ENCODE data around the gene PMCH. TPM values are rescaled to one million over a fixed set of nuclear protein-coding genes. Genes with fewer than 3 reads are reported as not detected.

The PMCH gene
- total and polyA plus RNA-seq, 2 of the 13 experiments (the other 11 are each of a cell fraction or from before 2014, with no cell fraction given): not detected

GRCh38 chr12:102169922-102170621 is 27.6 kb downstream of the PMCH start:
- no peak overlapping the region for H3K9ac ChIP-seq (ENCODE audit: insufficient read depth, low read depth, low read length)
- BruUV-seq (replicated peaks): no TSS peak
- no peaks in the 10 kb centered on the region for H3K4me1 ChIP-seq (ENCODE audit: insufficient read depth, low read length)
- DNase-seq (ENCODE audit: low spot score): peak; percentile 9
- no peaks in the 10 kb centered on the region for H3K79me2 ChIP-seq (ENCODE audit: insufficient read depth, low read length)
- in situ Hi-C loops (cut with HindIII; ENCODE audit: extremely low pct_ligation_motif_present, low pct_unique_long_range_greater_than_20kb) (no loop called here), intact Hi-C loops (cut with micrococcal nuclease; ENCODE audit: unreplicated experiment) (loop anchor here (1.0 to 2.0 kb wide), 3 partner anchors 231 to 373 kb away; no protein-coding TSS in a partner anchor)
- no peaks in the 10 kb centered on the region; a peak in 1 of 5 replicates for H3K36me3 ChIP-seq (replicated peaks in 1 of 2; ENCODE audit: control insufficient read depth in 1 of 2, insufficient read depth in 2 of 2, low read length in 2 of 2)
- TF ChIP-seq NFKB2 (CRISPR knock-in tag; IDR thresholded peaks at IDR 0.05; ENCODE audit: borderline replicate concordance) (no peak), STAG1 (CRISPR knock-in tag; IDR thresholded peaks at IDR 0.05) (peak; percentile 66), ZNF839 (CRISPR knock-in tag; IDR thresholded peaks at IDR 0.05; ENCODE audit: borderline replicate concordance) (no peak), SMC3 (IDR thresholded peaks at IDR 0.05; ENCODE audit: low read length) (peak; percentile 43; the same call in 1 of the 2 replicates), ZNF644 (CRISPR knock-in tag; IDR thresholded peaks at IDR 0.05; ENCODE audit: low read depth) (0 out of 2 replicates have a peak, but pooled peaks have one; percentile 46), CTCF (CRISPR knock-in tag; IDR thresholded peaks at IDR 0.05) (peak; percentile 73), JUNB (CRISPR knock-in tag; IDR thresholded peaks at IDR 0.05; ENCODE audit: borderline replicate concordance) (no peak)
- ChIA-PET CTCF (ENCODE audit: low intra/inter-chr PET ratio, low total read pairs) (no interaction called here), POLR2A (interaction anchor here (1.0 kb wide), 1 partner anchor 50 kb away, joined by 3 read pairs; the partner anchor contains the start of genes NUP37 and PARPBP)
- FAIRE-seq: peak; percentile 59
- 98% methylated on average over 2 of the region's 2 CpGs for WGBS (ENCODE audit: low lambda C conversion rate)
- H2AFZ ChIP-seq (ENCODE audit: low read length): no peak overlapping the region
- no peaks in the 10 kb centered on the region for H4K20me1 ChIP-seq (ENCODE audit: insufficient read depth, low read length)
- H3K4me2 ChIP-seq (ENCODE audit: low read depth, low read length): no peak overlapping the region
- H3K27me3 ChIP-seq (ENCODE audit: control insufficient read depth in 1 of 2, insufficient read depth in 2 of 2, low read length in 2 of 2): no peaks in the 10 kb centered on the region
- no peak overlapping the region for H3K4me3 ChIP-seq (replicated peaks in 1 of 3; ENCODE audit: insufficient read depth in 1 of 3, low read depth in 2 of 3, low read length in 3 of 3)
- H3K27ac ChIP-seq (ENCODE audit: extremely low read length, insufficient read depth, low read length): no peak overlapping the region
- ATAC-seq: peak; percentile 72
- no peaks in the 10 kb centered on the region for H3K9me3 ChIP-seq (ENCODE audit: low read length)
